KMS-11 (cell line): ENCODE results near the gene KLHL42.

Experiments
- H2AFZ ChIP-seq: fragments of 200-600 bp; sonication (generic); 2 replicates; pipeline ENCODE4 v1.6.1; 2016; ENCODE audit warnings: antibody characterized with exemption, mixed run types, low read depth
- H3K27ac ChIP-seq: fragments of 200-600 bp; sonication (generic); 2 replicates; pipeline ENCODE4 v1.6.1; 2016; ENCODE audit warnings: mild to moderate bottlenecking, mixed run types
- H3K27me3 ChIP-seq: fragments of 200-600 bp; sonication (generic); 2 replicates; pipeline ENCODE4 v1.6.1; 2017; ENCODE audit warnings: mild to moderate bottlenecking, low read depth, mixed run types, moderate library complexity; ENCODE audit not compliant: insufficient read depth
- H3K36me3 ChIP-seq: fragments of 200-600 bp; sonication (generic); 2 replicates; pipeline ENCODE4 v1.6.1; 2017; ENCODE audit warnings: mild to moderate bottlenecking, mixed run types; ENCODE audit not compliant: insufficient read depth
- H3K4me1 ChIP-seq: fragments of 200-600 bp; sonication (generic); 2 replicates; pipeline ENCODE4 v1.6.1; 2016; ENCODE audit warnings: mild to moderate bottlenecking, low read depth, mixed run types; ENCODE audit not compliant: poor library complexity, severe bottlenecking
- H3K4me2 ChIP-seq: fragments of 200-600 bp; sonication (generic); 2 replicates; pipeline ENCODE4 v1.7.0; 2016; ENCODE audit warnings: mild to moderate bottlenecking, mixed run types
- H3K4me3 ChIP-seq: fragments of 200-600 bp; sonication (generic); IDR thresholded peaks from 2 replicates; pipeline ENCODE4 v1.6.1; 2017; ENCODE audit warnings: low read depth, low read length, mixed read lengths; ENCODE audit not compliant: insufficient read depth
- H3K79me2 ChIP-seq: fragments of 200-600 bp; sonication (generic); 2 replicates; pipeline ENCODE4 v1.6.1; 2016; ENCODE audit warnings: low read depth, mixed run types; ENCODE audit not compliant: insufficient read depth
- H3K9ac ChIP-seq: fragments of 200-600 bp; sonication (generic); 2 replicates; pipeline ENCODE4 v1.6.1; 2016; ENCODE audit warnings: mild to moderate bottlenecking, mixed run types
- H4K20me1 ChIP-seq: fragments of 200-600 bp; sonication (generic); 2 replicates; pipeline ENCODE4 v1.6.1; 2016; ENCODE audit warnings: mild to moderate bottlenecking, mixed run types; ENCODE audit not compliant: insufficient read depth
- TF ChIP-seq, protein P1 (sequence below): fragments of 200-600 bp; sonication (generic); conservative IDR thresholded peaks from 2 replicates; pipeline ENCODE4 v1.6.1; 2017; ENCODE audit warnings: low read depth, mild to moderate bottlenecking, antibody characterized with exemption, low read length, moderate library complexity, mixed read lengths

Gene KLHL42

DNA sequence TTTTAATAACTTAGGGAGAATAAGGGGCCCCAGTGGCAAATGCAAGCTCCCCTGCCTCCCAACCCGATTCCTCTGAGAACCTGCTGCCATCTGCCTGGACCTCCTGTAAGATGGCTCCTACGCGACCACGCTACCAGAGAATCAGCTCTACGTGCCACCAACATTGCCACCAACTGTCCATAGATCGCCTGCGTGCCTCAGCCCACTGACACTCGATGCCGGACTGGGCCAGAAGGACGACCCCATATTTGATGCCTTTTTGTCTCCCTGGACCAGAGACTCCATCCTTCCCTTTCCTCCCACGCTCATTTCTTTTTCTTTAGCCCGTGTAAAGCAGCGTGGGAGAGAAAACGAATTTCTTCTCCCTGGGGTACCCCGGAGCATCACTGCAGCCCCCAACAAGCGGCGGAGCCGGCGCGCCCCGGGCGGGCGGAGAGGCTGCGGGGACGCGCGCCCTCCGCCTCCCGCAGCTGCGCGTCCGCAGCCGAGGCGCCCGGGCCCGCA is 565 bp upstream of the KLHL42 start:
- Histone ChIP-seq H3K36me3 (no peaks in the 10 kb centered on the region), H3K79me2 (0 out of 2 replicates have a peak, but pooled peaks cover 3% of the 10 kb centered on the region), H3K27ac (peak overlapping the region; percentile 54; the same call in 1 of the 2 replicates), H2AFZ (peak overlapping the region; percentile 94), H3K4me1 (peaks cover 10% of the 10 kb centered on the region), H4K20me1 (no peaks in the 10 kb centered on the region), H3K4me2 (peak overlapping the region; percentile 88), H3K27me3 (no peaks in the 10 kb centered on the region), H3K4me3 (no peak overlapping the region), H3K9ac (peak overlapping the region; percentile 78; the same call in 1 of the 2 replicates)
- TF ChIP-seq, protein P1, sequence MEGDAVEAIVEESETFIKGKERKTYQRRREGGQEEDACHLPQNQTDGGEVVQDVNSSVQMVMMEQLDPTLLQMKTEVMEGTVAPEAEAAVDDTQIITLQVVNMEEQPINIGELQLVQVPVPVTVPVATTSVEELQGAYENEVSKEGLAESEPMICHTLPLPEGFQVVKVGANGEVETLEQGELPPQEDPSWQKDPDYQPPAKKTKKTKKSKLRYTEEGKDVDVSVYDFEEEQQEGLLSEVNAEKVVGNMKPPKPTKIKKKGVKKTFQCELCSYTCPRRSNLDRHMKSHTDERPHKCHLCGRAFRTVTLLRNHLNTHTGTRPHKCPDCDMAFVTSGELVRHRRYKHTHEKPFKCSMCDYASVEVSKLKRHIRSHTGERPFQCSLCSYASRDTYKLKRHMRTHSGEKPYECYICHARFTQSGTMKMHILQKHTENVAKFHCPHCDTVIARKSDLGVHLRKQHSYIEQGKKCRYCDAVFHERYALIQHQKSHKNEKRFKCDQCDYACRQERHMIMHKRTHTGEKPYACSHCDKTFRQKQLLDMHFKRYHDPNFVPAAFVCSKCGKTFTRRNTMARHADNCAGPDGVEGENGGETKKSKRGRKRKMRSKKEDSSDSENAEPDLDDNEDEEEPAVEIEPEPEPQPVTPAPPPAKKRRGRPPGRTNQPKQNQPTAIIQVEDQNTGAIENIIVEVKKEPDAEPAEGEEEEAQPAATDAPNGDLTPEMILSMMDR = no peak

- Histone ChIP-seq H2AFZ (peak overlapping the region; percentile 94), H3K4me3 (no peak overlapping the region), H3K79me2 (0 out of 2 replicates have a peak, but pooled peaks cover 3% of the 10 kb centered on the region), H3K4me2 (peak overlapping the region; percentile 88), H4K20me1 (no peaks in the 10 kb centered on the region), H3K9ac (peak overlapping the region; percentile 78), H3K27me3 (no peaks in the 10 kb centered on the region), H3K4me1 (peaks cover 10% of the 10 kb centered on the region), H3K27ac (peak overlapping the region; percentile 54), H3K36me3 (no peaks in the 10 kb centered on the region)
- TF ChIP-seq, protein P1 = no peak
These were observed 777 bp downstream of the KLHL42 start for GRCh38 chr12:27780612-27781408.

DNA sequence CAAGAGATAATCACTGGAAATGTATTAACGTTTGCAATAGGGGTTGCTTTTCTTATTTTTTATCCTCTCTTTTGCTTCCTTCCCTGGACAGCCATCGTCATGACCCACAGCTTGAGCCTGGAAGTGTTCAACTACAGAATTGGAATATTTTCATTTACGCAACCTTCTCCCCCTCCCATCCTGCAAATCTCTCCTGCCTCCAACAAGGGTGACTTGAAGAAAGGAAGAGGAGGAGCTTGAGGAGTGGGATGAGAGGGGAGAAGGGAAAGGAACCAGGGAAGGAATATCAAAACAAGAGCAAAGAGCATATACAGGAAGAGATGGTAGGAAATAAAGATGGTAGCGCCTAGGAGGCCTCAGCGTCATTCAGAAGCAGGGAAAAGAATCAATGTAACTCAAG is 1.6 kb downstream of the KLHL42 start:
- Histone ChIP-seq H3K4me1 (peaks cover 10% of the 10 kb centered on the region), H3K4me3 (no peak overlapping the region), H3K27me3 (no peaks in the 10 kb centered on the region), H3K27ac (no peak overlapping the region), H3K9ac (no peak overlapping the region), H3K36me3 (no peaks in the 10 kb centered on the region), H3K4me2 (peak overlapping the region; percentile 88; the same call in 1 of the 2 replicates), H4K20me1 (no peaks in the 10 kb centered on the region), H2AFZ (no peak overlapping the region), H3K79me2 (0 out of 2 replicates have a peak, but pooled peaks cover 3% of the 10 kb centered on the region)
- TF ChIP-seq, protein P1 = no peak

DNA sequence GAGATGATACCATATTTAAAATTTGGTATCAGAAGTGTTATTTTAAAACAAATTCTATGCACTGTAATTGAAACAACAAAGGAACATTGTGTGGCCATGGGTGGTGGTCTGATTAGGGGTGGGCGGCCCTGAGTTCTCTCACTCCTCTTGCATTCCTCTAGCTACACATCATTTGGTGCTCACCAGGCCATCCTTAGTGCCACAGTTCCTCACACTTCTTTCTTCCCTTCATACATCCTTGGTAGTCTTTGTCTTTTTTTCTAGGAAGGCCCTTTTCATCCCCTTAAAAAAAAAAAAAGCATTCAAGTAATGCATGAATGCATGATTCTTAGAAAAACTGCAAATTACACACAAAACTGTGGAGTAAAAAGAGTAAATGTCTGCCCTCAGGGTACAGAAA is 2.4 kb downstream of the KLHL42 start:
- Histone ChIP-seq H3K27ac (no peak overlapping the region), H3K9ac (no peak overlapping the region), H3K27me3 (no peaks in the 10 kb centered on the region), H3K4me3 (no peak overlapping the region), H3K4me1 (peaks cover 10% of the 10 kb centered on the region), H2AFZ (no peak overlapping the region), H3K36me3 (no peaks in the 10 kb centered on the region), H3K79me2 (0 out of 2 replicates have a peak, but pooled peaks cover 3% of the 10 kb centered on the region), H3K4me2 (no peak overlapping the region), H4K20me1 (no peaks in the 10 kb centered on the region)
- TF ChIP-seq, protein P1 = no peak
